Tibial nerve (tissue), 3 donors: ENCODE results near the gene LRRTM3.

ENCODE experiments used
- POLR2A ChIP-seq, 2 donors: fragments of 450-650 bp; IDR thresholded peaks; one replicate each; pipeline ENCODE4 v1.6.1; 2017; ENCODE audit warnings: antibody characterized with exemption in 2 of 2, mild to moderate bottlenecking in 2 of 2, moderate library complexity in 2 of 2
- TF ChIP-seq, protein P1 (sequence below), 5 experiments: fragments of 200-600 bp in 3 of 5; fragments of 450-650 bp in 2 of 5; sonication (generic) in 3 of 5; IDR thresholded peaks; one replicate each; pipeline ENCODE4 v1.5.1; 2016 to 2019; ENCODE audit warnings: antibody characterized with exemption in 5 of 5, mild to moderate bottlenecking in 3 of 5, moderate library complexity in 2 of 5

DNA sequence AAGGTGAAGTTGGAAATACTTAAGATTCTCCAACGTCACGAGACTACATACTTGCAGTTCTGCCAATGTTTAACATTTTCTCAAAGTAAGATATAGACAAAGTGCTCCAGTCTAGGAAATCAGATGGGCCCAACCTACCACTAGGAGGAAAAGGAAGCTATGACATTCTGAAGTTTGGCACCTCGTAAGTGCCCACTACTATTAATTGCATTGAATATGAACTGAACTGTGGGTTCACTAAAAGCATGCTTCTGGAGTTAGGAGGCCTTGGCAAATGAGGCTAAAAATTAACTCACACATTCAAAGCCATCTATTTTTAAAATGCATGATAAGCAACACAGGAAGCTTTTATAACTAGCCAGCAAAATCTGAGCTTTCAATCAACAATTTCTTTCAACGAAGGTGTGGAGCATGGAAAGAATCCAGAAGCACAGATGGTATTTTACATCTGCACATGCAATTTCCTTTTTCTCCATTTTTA, 149.7 kb downstream of the LRRTM3 start:
- TF ChIP-seq, protein P1, sequence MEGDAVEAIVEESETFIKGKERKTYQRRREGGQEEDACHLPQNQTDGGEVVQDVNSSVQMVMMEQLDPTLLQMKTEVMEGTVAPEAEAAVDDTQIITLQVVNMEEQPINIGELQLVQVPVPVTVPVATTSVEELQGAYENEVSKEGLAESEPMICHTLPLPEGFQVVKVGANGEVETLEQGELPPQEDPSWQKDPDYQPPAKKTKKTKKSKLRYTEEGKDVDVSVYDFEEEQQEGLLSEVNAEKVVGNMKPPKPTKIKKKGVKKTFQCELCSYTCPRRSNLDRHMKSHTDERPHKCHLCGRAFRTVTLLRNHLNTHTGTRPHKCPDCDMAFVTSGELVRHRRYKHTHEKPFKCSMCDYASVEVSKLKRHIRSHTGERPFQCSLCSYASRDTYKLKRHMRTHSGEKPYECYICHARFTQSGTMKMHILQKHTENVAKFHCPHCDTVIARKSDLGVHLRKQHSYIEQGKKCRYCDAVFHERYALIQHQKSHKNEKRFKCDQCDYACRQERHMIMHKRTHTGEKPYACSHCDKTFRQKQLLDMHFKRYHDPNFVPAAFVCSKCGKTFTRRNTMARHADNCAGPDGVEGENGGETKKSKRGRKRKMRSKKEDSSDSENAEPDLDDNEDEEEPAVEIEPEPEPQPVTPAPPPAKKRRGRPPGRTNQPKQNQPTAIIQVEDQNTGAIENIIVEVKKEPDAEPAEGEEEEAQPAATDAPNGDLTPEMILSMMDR (IDR thresholded peaks at IDR 0.05) = no peak
- TF ChIP-seq POLR2A (IDR thresholded peaks at IDR 0.05) = no peak
